SK-N-SH (cell line): ENCODE measurements around the gene VEGFB. TPM values are rescaled to one million over a fixed set of nuclear protein-coding genes. Genes with fewer than 3 reads are reported as not detected.
A peak's percentile ranks its signal among the peaks of the same experiment; 100 is the strongest.

Source experiments
- CTCF ChIA-PET: fragments of 300-600, 350-600 bp; formaldehyde crosslinking; extraction: SDS; loops from one replicate; lab custom pipeline; 2021; lab: Yijun Ruan, JAX
- POLR2A ChIA-PET: fragments of 350-600 bp; sonication (Branson Sonifier 250); formaldehyde crosslinking; extraction: SDS; loops from one replicate; lab custom pipeline; 2020; ENCODE audit warnings: antibody characterized with exemption, inconsistent platforms; lab: Yijun Ruan, JAX
- DNase-seq: peaks from one replicate; pipeline ENCODE4 v3.0.0; 2012
- H2AFZ ChIP-seq: fragments of 200-600 bp; sonication (generic); 2 replicates; pipeline ENCODE4 v1.8.1; 2016; ENCODE audit warnings: antibody characterized with exemption, mild to moderate bottlenecking, low read depth
- H3F3A ChIP-seq: fragments of 200-600 bp; sonication (generic); replicated peaks from 2 replicates; pipeline ENCODE3; 2016; ENCODE audit warnings: antibody characterized with exemption, mild to moderate bottlenecking; ENCODE audit not compliant: insufficient read depth
- H3K27ac ChIP-seq, 2 experiments: fragments of 200-500 bp in 1 of 2; fragments of 200-600 bp in 1 of 2; sonication (Bioruptor generic) in 1 of 2; sonication (generic), shearing (Covaris generic) in 1 of 2; 2 replicates each; pipeline versions ENCODE4 v1.5.1 to v1.6.1; 2014 to 2016; ENCODE audit warnings: low read depth in 2 of 2, inconsistent platforms in 1 of 2, low read length in 1 of 2, mild to moderate bottlenecking in 1 of 2, mixed read lengths in 1 of 2
- H3K27me3 ChIP-seq: fragments of 200-600 bp; sonication (generic), shearing (Covaris generic); 2 replicates; pipeline ENCODE4 v1.6.1; 2016; ENCODE audit warnings: mixed run types; ENCODE audit not compliant: insufficient read depth
- H3K36me3 ChIP-seq, 2 experiments: fragments of 200-500 bp in 1 of 2; fragments of 200-600 bp in 1 of 2; sonication (Bioruptor generic) in 1 of 2; sonication (generic) in 1 of 2; replicated peaks in 1 of 2; 2 replicates each; pipeline versions ENCODE3 to v1.5.1; 2014 to 2016; ENCODE audit warnings: low read length in 1 of 2, mild to moderate bottlenecking in 1 of 2; ENCODE audit not compliant: insufficient read depth in 2 of 2, control insufficient read depth in 1 of 2
- H3K4me1 ChIP-seq, 2 experiments: fragments of 200-500 bp in 1 of 2; fragments of 200-600 bp in 1 of 2; sonication (Bioruptor generic) in 1 of 2; sonication (generic), shearing (Covaris generic) in 1 of 2; 2 replicates each; pipeline versions ENCODE4 v1.5.1 to v1.6.1; 2014 to 2016; ENCODE audit warnings: low read depth in 1 of 2, low read length in 1 of 2, mixed run types in 1 of 2; ENCODE audit not compliant: insufficient read depth in 2 of 2, control insufficient read depth in 1 of 2
- H3K4me2 ChIP-seq: fragments of 200-600 bp; sonication (generic), shearing (Covaris generic); 2 replicates; pipeline ENCODE4 v1.6.1; 2017; ENCODE audit warnings: mixed run types
- H3K4me3 ChIP-seq, 2 experiments: fragments of 200-500 bp in 1 of 2; fragments of 200-600 bp in 1 of 2; sonication (Bioruptor generic) in 1 of 2; sonication (generic), shearing (Covaris generic) in 1 of 2; 2 replicates each; pipeline versions ENCODE4 v1.5.1 to v1.8.1; 2014 to 2016; ENCODE audit warnings: low read depth in 2 of 2, inconsistent platforms in 1 of 2, low read length in 1 of 2, mild to moderate bottlenecking in 1 of 2, mixed read lengths in 1 of 2, moderate library complexity in 1 of 2
- H3K79me2 ChIP-seq: fragments of 200-600 bp; sonication (generic); 2 replicates; pipeline ENCODE4 v1.8.1; 2017; ENCODE audit warnings: mild to moderate bottlenecking; ENCODE audit not compliant: insufficient read depth
- H3K9ac ChIP-seq: fragments of 200-600 bp; sonication (generic); 2 replicates; pipeline ENCODE4 v1.6.1; 2017; ENCODE audit warnings: mixed run types
- H3K9me2 ChIP-seq: fragments of 200-600 bp; sonication (generic); 2 replicates; pipeline ENCODE4 v1.6.1; 2017; ENCODE audit warnings: mixed run types
- H3K9me3 ChIP-seq: fragments of 200-600 bp; sonication (generic); 2 replicates; pipeline ENCODE4 v1.6.1; 2017; ENCODE audit warnings: mixed run types, mild to moderate bottlenecking, moderate library complexity
- H4K20me1 ChIP-seq: fragments of 200-600 bp; sonication (generic); 2 replicates; pipeline ENCODE4 v1.6.1; 2017; ENCODE audit warnings: mild to moderate bottlenecking, mixed run types; ENCODE audit not compliant: insufficient read depth
- CHD2 ChIP-seq: fragments of 150-350 bp; IDR thresholded peaks from 2 replicates; pipeline ENCODE4 v1.6.1; 2018; ENCODE audit warnings: low read length; ENCODE audit not compliant: partially characterized antibody
- FOSL2 ChIP-seq: IDR thresholded peaks from 2 replicates; pipeline ENCODE4 v1.4.0; 2012; ENCODE audit warnings: low read depth, mild to moderate bottlenecking, moderate library complexity, borderline replicate concordance
- POLR2AphosphoS5 ChIP-seq: IDR thresholded peaks from 2 replicates; pipeline ENCODE4 v1.6.1; 2012; ENCODE audit warnings: low read depth, low read length
- RXRA ChIP-seq: IDR thresholded peaks from 2 replicates; pipeline ENCODE4 v1.4.0; 2012; ENCODE audit warnings: low read depth, mild to moderate bottlenecking, borderline replicate concordance
- YY1 ChIP-seq: IDR thresholded peaks from 2 replicates; pipeline ENCODE4 v1.4.0; 2012; ENCODE audit warnings: low read depth, mild to moderate bottlenecking
- WGBS: methylation state at CpG from one replicate; pipeline ENCODE4 v1.1.6; 2017; ENCODE audit warnings: low lambda C conversion rate; 5-methylcytosine and 5-hydroxymethylcytosine counted together
- polyA plus RNA-seq, 3 experiments: library from polyadenylated mRNA; depleted of rRNA; stranded (reverse); fragments of >200 nt; gene quantifications; 2 replicates each; pipeline ENCODE4 v1.2.3, GENCODE V29; 2012
- TF ChIP-seq, protein P1 (sequence below): IDR thresholded peaks from 2 replicates; pipeline ENCODE4 v1.6.1; 2012; ENCODE audit warnings: mild to moderate bottlenecking, low read depth, low read length, moderate library complexity

The VEGFB gene
- polyA plus RNA-seq, 1 of the 3 experiments (the other 2 are of a cell fraction): 29.9 TPM

- ChIA-PET POLR2A (interaction anchor here (0.5 to 12.4 kb wide), 4 partner anchors 9 to 52 kb away, joined by 3 to 112 read pairs (median 22); no protein-coding TSS in a partner anchor), CTCF (interaction anchor here (0.6 to 3.3 kb wide), 10 partner anchors 8 to 61 kb away, joined by 3 to 17 read pairs (median 4); partner anchors contain the start of gene PLCB3)
- Histone ChIP-seq H3K9me3 (no peaks in the 10 kb centered on the region), H3F3A (peaks cover 28% of the 10 kb centered on the region), H3K4me3 (no peak overlapping the region), H3K79me2 (peaks cover 48% of the 10 kb centered on the region), H3K9ac (no peak overlapping the region), H3K4me1 (peaks cover 15 to 46% of the 10 kb centered on the region in 2 experiments; a peak in 2 of 4 replicates), H3K4me2 (peak overlapping the region; percentile 98), H3K27ac (peak overlapping the region; percentile 8 to 26; a peak in 2 of 4 replicates), H3K27me3 (no peaks in the 10 kb centered on the region), H2AFZ (no peak overlapping the region), H3K9me2 (no peaks in the 10 kb centered on the region), H4K20me1 (no peaks in the 10 kb centered on the region), H3K36me3 (peaks cover 10 to 21% of the 10 kb centered on the region in 2 experiments)
- DNase-seq: no peak
- 0 out of 2 replicates have a peak, but pooled peaks have one; percentile 3 for TF ChIP-seq FOSL2
- TF ChIP-seq YY1: no peak
- TF ChIP-seq, protein P1, sequence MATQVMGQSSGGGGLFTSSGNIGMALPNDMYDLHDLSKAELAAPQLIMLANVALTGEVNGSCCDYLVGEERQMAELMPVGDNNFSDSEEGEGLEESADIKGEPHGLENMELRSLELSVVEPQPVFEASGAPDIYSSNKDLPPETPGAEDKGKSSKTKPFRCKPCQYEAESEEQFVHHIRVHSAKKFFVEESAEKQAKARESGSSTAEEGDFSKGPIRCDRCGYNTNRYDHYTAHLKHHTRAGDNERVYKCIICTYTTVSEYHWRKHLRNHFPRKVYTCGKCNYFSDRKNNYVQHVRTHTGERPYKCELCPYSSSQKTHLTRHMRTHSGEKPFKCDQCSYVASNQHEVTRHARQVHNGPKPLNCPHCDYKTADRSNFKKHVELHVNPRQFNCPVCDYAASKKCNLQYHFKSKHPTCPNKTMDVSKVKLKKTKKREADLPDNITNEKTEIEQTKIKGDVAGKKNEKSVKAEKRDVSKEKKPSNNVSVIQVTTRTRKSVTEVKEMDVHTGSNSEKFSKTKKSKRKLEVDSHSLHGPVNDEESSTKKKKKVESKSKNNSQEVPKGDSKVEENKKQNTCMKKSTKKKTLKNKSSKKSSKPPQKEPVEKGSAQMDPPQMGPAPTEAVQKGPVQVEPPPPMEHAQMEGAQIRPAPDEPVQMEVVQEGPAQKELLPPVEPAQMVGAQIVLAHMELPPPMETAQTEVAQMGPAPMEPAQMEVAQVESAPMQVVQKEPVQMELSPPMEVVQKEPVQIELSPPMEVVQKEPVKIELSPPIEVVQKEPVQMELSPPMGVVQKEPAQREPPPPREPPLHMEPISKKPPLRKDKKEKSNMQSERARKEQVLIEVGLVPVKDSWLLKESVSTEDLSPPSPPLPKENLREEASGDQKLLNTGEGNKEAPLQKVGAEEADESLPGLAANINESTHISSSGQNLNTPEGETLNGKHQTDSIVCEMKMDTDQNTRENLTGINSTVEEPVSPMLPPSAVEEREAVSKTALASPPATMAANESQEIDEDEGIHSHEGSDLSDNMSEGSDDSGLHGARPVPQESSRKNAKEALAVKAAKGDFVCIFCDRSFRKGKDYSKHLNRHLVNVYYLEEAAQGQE: no peak
- peak; percentile 17 for TF ChIP-seq CHD2
- WGBS: 82% methylated on average over 7 of the region's 8 CpGs
Measured at GRCh38 chr11:64243236-64243854, 9.0 kb downstream of the VEGFB start.

GRCh38 chr11:64244107-64244506 is 9.7 kb downstream of the VEGFB start:
- Histone ChIP-seq H3K9me2 (no peaks in the 10 kb centered on the region), H3K4me2 (no peak overlapping the region; the same call in 1 of the 2 replicates), H3K4me1 (peaks cover 15 to 46% of the 10 kb centered on the region in 2 experiments; a peak in 2 of 4 replicates), H3K79me2 (peaks cover 48% of the 10 kb centered on the region), H3K27me3 (no peaks in the 10 kb centered on the region), H3K4me3 (no peak overlapping the region), H3K27ac (no peak overlapping the region; a peak in 1 of 4 replicates), H4K20me1 (no peaks in the 10 kb centered on the region), H2AFZ (no peak overlapping the region), H3K36me3 (peaks cover 10 to 16% of the 10 kb centered on the region in 2 experiments), H3K9ac (no peak overlapping the region), H3K9me3 (no peaks in the 10 kb centered on the region), H3F3A (peaks cover 21% of the 10 kb centered on the region)
- ChIA-PET CTCF (interaction anchor here (1.2 to 2.5 kb wide), 6 partner anchors 10 to 57 kb away, joined by 3 to 11 read pairs (median 6); no protein-coding TSS in a partner anchor), POLR2A (interaction anchor here (0.9 to 12.4 kb wide), 4 partner anchors 8 to 26 kb away, joined by 3 to 112 read pairs (median 22); no protein-coding TSS in a partner anchor)
- TF ChIP-seq RXRA: no peak
- TF ChIP-seq POLR2AphosphoS5: peak; percentile 12; the same call in 1 of the 2 replicates
- no peak for DNase-seq
- 59% methylated on average over 5 of the region's 5 CpGs for WGBS
